Activated naive CD4-positive, alpha-beta T cell treated with anti-CD3 and anti-CD28 coated beads, Interleukin-2, amount 10 ng/mL, durations not matched to agents 7 days and 5 days (primary cell): ENCODE data around the gene SLC2A8.

ENCODE experiments used
- CTCF ChIA-PET: fragments of 350-600 bp; sonication (Branson Sonifier 250); formaldehyde crosslinking; loops from one replicate; lab custom pipeline; 2021; ENCODE audit warnings: antibody characterized with exemption; lab: Charles Lee
- DNase-seq: peaks from one replicate; pipeline ENCODE4 v3.0.0-alpha.2; 2020
- H3K27ac Mint-ChIP-seq: one replicate; pipeline ENCODE4 v1.8.0; 2021; ENCODE audit warnings: mild to moderate bottlenecking, moderate library complexity, mixed read lengths
- H3K27me3 Mint-ChIP-seq: one replicate; pipeline ENCODE4 v1.8.0; 2021; ENCODE audit warnings: mild to moderate bottlenecking, mixed read lengths
- H3K36me3 Mint-ChIP-seq: one replicate; pipeline ENCODE4 v1.8.0; 2021; ENCODE audit warnings: mixed read lengths
- H3K4me1 Mint-ChIP-seq: one replicate; pipeline ENCODE4 v1.8.0; 2021; ENCODE audit warnings: mixed read lengths
- H3K4me3 Mint-ChIP-seq: one replicate; pipeline ENCODE4 v1.8.0; 2021; ENCODE audit warnings: mild to moderate bottlenecking, moderate library complexity, mixed read lengths
- H3K9me3 Mint-ChIP-seq: one replicate; pipeline ENCODE4 v1.8.0; 2021; ENCODE audit warnings: mixed read lengths

Gene SLC2A8, protein sequence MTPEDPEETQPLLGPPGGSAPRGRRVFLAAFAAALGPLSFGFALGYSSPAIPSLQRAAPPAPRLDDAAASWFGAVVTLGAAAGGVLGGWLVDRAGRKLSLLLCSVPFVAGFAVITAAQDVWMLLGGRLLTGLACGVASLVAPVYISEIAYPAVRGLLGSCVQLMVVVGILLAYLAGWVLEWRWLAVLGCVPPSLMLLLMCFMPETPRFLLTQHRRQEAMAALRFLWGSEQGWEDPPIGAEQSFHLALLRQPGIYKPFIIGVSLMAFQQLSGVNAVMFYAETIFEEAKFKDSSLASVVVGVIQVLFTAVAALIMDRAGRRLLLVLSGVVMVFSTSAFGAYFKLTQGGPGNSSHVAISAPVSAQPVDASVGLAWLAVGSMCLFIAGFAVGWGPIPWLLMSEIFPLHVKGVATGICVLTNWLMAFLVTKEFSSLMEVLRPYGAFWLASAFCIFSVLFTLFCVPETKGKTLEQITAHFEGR

GRCh38 chr9:127396808-127397645 lies at the start of gene SLC2A8:
Gene SLC2A8, plus strand, starts transcription at chr9:127397169. Its CDS starts 62 bp downstream, at chr9:127397231.
- Mint-ChIP-seq H3K27me3 (peaks cover 100% of the 10 kb centered on the region), H3K9me3 (no peaks in the 10 kb centered on the region), H3K27ac (no peak within 1 kb of the TSS), H3K36me3 (no peaks in the 10 kb centered on the region), H3K4me3 (peak within 1 kb of the TSS; percentile 44), H3K4me1 (peaks cover 17% of the 10 kb centered on the region)
- peak; percentile 93 for DNase-seq
- CTCF ChIA-PET: interaction anchor here (1.2 to 1.9 kb wide), 4 partner anchors 27 to 182 kb away, joined by 3 to 15 read pairs (median 5); partner anchors contain the start of gene RPL12

DNA sequence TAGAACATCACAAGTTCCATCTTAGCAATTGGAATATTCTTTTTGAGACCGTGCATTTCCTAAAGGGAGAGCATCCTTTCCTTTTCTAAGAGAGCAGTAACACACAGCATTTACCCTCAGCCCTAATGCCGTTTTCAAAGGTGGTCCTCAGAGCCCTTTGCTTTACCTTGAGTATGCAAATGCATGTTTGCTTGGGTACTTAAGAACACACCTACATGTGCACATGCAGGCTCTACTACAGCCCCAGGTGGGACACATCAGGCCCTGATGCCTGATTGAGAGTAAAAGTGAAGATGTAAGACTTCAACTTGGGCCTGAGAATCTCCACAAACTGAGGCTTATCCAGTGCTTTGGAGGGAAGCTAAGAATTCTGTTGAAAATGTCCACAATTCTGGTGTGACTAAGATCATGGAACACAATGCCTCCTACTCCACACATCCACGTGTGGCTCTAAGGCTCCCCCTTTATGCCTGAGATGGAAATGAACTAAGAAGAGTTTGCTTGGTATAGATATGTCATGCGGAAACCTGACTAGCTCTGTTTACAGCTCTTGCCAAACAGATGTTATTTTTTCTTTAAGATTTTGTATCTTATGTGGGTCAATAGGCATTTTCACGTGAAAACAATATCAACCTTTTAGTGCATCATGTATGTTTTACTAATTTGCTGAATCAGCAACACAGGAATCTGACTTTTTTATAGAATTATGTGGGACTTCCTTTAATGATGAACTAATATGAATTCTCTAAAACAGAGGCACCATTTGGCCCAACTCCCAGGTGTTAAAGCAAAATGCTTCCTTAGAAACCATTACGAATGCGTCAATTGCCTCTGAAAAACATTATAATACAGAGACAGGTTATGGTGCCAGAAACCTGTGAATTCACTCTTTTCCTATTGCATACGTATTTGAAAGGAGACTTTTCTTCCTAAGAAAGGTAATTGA lies 48.9 kb upstream of the SLC2A8 start:
- Mint-ChIP-seq H3K9me3 (no peaks in the 10 kb centered on the region), H3K4me1 (no peaks in the 10 kb centered on the region), H3K4me3 (no peak overlapping the region), H3K36me3 (no peaks in the 10 kb centered on the region), H3K27ac (no peak overlapping the region), H3K27me3 (peaks cover 30% of the 10 kb centered on the region)
- CTCF ChIA-PET: no interaction called here
- no peak for DNase-seq

DNA sequence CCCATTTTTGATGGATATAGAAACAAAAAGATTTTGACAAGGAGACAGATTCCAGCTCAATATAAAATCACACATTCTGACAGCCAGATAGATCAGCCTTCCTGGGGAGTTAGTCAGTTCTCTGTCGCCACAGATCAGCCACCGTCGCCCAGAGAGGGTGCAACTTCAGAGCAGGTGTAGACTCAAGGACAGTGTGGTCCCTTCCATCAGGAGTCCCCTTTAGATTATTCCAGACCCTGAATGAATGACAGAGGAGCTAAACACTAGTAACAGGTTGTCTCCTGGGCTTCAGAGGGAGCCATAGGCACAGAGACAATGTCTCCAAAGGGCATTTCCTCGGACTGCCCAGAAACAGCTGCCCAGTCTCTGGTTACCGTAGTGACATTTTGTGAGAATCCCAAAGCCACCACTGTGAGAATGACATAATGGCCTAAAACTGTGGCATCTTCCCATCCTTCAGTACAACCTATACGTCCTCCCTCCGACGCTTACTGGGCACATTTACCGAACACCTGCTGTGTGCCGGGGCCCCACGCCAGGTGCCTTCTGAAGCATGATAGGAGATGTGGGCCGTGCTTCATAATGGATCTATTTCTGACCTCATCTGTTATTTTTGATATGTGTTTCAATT lies 47.4 kb upstream of the SLC2A8 start:
- Mint-ChIP-seq H3K4me3 (no peak overlapping the region), H3K9me3 (no peaks in the 10 kb centered on the region), H3K27ac (no peak overlapping the region), H3K27me3 (peaks cover 37% of the 10 kb centered on the region), H3K36me3 (no peaks in the 10 kb centered on the region), H3K4me1 (no peaks in the 10 kb centered on the region)
- CTCF ChIA-PET: no interaction called here
- DNase-seq: no peak

DNA sequence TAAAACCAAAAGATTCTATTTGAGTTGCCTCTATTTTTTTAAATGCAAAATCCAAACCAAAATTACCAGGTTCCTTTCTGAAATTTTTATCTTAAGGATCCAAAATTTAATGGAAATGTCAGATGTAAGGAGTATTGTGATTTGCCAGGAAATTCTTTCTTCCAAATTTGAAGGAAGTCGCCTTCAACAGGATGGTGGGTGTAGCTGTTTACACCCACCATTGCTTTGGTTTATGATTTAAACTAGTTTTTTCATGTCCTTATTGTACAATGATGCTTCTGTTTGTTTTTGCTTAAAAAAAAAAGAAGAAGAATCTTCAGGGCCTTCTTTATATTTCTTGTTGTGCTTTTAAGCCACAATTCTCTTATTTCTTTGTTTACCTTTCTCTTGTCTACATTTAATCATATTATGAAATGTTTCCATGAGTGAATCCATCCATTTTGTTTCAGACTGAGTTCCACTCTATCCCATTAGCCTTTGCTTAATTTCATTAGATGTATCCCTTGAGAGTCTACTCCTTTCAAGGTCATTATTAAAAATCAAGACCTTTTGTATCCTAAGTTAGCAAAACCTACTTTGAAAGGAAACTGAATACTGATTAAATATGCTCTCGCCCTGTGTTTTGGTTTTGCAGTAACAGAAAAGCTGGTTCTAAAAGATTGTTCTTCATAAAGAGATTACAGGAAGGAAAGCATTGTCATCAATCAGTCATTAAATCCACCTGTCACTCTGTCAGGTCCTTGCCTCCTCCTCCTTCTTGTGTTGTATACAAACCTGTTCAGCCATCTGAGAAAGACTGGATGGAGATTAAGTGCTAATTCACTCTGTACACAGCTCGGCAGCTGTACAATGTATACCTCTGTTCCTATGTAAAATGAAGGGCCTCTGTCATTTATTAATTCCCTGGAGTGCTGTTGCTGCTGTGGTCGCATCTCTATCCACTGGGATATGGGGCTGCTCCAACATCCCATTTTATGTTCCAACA lies 45.5 kb upstream of the SLC2A8 start:
- no peak overlapping the region for H3K4me3 Mint-ChIP-seq
- CTCF ChIA-PET: no interaction called here
- peaks cover 49% of the 10 kb centered on the region for H3K27me3 Mint-ChIP-seq
- no peaks in the 10 kb centered on the region for H3K36me3 Mint-ChIP-seq
- H3K27ac Mint-ChIP-seq: no peak overlapping the region
- no peaks in the 10 kb centered on the region for H3K9me3 Mint-ChIP-seq
- DNase-seq: no peak
- H3K4me1 Mint-ChIP-seq: no peaks in the 10 kb centered on the region

GRCh38 chr9:127353882-127354281 lies 43.1 kb upstream of the SLC2A8 start:
- H3K4me1 Mint-ChIP-seq: no peaks in the 10 kb centered on the region
- CTCF ChIA-PET: no interaction called here
- H3K9me3 Mint-ChIP-seq: no peaks in the 10 kb centered on the region
- H3K27me3 Mint-ChIP-seq: peaks cover 53% of the 10 kb centered on the region
- no peak overlapping the region for H3K27ac Mint-ChIP-seq
- DNase-seq: no peak
- H3K36me3 Mint-ChIP-seq: no peaks in the 10 kb centered on the region
- no peak overlapping the region for H3K4me3 Mint-ChIP-seq

- CTCF ChIA-PET: interaction anchor here (0.8 kb wide), 1 partner anchor 142 kb away, joined by 4 read pairs; no protein-coding TSS in a partner anchor
- DNase-seq: no peak
Observed at GRCh38 chr9:127356906-127357305, 40.1 kb upstream of the SLC2A8 start.

DNA sequence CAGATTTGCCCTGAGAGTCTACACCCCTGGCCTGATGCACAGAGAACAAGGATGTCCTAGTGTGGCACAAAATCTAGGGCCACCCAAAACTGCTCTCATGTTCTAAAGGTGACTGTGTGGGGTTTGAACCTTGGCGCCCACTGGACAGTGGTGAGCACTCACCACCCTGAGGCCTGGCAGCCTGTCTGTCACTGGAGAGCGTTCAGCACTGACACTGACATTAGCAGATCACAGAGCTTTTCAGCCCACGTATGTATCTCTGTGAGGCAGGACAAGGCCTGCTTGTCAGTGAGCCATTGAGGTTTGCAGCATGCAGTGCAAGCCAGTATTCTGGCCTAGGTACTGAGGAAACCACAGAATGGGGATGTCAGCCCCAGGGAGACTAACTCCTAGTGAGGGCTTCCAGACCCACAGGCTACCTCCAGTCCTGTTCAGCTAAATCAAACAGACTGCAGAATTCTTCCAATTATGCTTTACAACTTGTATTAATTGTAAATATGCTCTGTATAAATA lies 38.9 kb upstream of the SLC2A8 start:
- Mint-ChIP-seq H3K4me3 (no peak overlapping the region), H3K9me3 (no peaks in the 10 kb centered on the region)
- CTCF ChIA-PET: no interaction called here

More at GRCh38 chr9:127356906-127357305, 40.1 kb upstream of the SLC2A8 start:
- Mint-ChIP-seq H3K27me3 (peaks cover 64% of the 10 kb centered on the region), H3K36me3 (no peaks in the 10 kb centered on the region), H3K4me1 (peaks cover 7% of the 10 kb centered on the region), H3K4me3 (no peak overlapping the region), H3K27ac (no peak overlapping the region), H3K9me3 (no peaks in the 10 kb centered on the region)

DNA sequence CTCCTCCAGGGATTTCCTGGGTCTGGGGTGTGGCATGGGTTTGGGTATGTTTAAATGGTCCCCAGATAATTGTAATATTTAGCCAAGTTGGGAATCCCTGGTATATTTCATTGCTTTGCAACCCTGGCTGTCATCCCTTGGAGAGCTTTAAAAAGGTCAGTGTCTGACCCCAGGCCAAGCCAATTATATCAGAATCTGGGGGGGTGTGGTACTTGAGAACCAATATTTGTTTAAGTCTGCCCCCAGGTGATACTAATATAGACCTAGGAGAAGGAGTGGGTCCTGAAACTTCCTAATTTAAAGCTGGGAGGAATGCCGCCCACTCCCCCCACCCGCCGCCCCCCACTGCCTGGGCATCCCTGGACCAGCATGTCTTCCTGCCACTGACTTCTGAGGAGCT lies 38.2 kb upstream of the SLC2A8 start:
- Mint-ChIP-seq H3K9me3 (no peaks in the 10 kb centered on the region), H3K4me3 (no peak overlapping the region), H3K27ac (no peak overlapping the region), H3K36me3 (no peaks in the 10 kb centered on the region), H3K27me3 (peaks cover 64% of the 10 kb centered on the region), H3K4me1 (peaks cover 7% of the 10 kb centered on the region)
- CTCF ChIA-PET: no interaction called here
- DNase-seq: no peak

More for the DNA sequence above, 38.9 kb upstream of the SLC2A8 start:
- Mint-ChIP-seq H3K27ac (no peak overlapping the region), H3K27me3 (peaks cover 63% of the 10 kb centered on the region), H3K36me3 (no peaks in the 10 kb centered on the region), H3K4me1 (peaks cover 7% of the 10 kb centered on the region)
- DNase-seq: no peak

GRCh38 chr9:127360250-127360649 lies 36.7 kb upstream of the SLC2A8 start:
- no peak for DNase-seq
- Mint-ChIP-seq H3K36me3 (no peaks in the 10 kb centered on the region), H3K4me1 (peaks cover 7% of the 10 kb centered on the region), H3K9me3 (no peaks in the 10 kb centered on the region), H3K27me3 (peaks cover 59% of the 10 kb centered on the region), H3K27ac (no peak overlapping the region), H3K4me3 (no peak overlapping the region)
- CTCF ChIA-PET: interaction anchor here (0.9 kb wide), 1 partner anchor 28 kb away, joined by 3 read pairs; no protein-coding TSS in a partner anchor

DNA sequence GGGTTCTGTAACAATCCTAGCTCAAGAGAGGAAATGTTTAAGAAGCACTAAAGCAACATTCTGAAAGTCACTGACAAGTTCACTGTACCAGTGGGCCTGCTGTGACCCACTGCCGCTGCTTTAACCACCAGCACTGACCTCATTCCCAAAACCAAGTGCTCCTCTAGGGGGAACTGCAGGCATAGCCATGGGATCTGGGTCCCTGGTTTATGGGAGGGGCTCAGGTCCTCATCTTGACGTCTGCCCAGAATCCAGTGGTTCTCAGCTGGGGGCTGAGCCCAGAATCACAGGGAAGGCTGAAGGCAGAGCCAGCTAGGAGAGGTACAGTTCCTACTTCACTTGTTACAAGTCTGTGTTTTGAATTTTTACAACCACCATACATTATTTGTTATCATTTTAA lies 36.1 kb upstream of the SLC2A8 start:
- CTCF ChIA-PET: interaction anchor here (0.7 to 0.9 kb wide), 2 partner anchors 27 to 80 kb away, joined by 3 read pairs; no protein-coding TSS in a partner anchor
- DNase-seq: no peak
- no peaks in the 10 kb centered on the region for H3K9me3 Mint-ChIP-seq
- no peaks in the 10 kb centered on the region for H3K36me3 Mint-ChIP-seq
- no peak overlapping the region for H3K4me3 Mint-ChIP-seq
- peaks cover 7% of the 10 kb centered on the region for H3K4me1 Mint-ChIP-seq
- H3K27me3 Mint-ChIP-seq: peaks cover 54% of the 10 kb centered on the region
- H3K27ac Mint-ChIP-seq: no peak overlapping the region

GRCh38 chr9:127361561-127361960 lies 35.4 kb upstream of the SLC2A8 start:
- CTCF ChIA-PET: interaction anchor here (0.7 kb wide), 1 partner anchor 81 kb away, joined by 3 read pairs; no protein-coding TSS in a partner anchor
- no peak overlapping the region for H3K4me3 Mint-ChIP-seq
- no peaks in the 10 kb centered on the region for H3K36me3 Mint-ChIP-seq
- no peaks in the 10 kb centered on the region for H3K9me3 Mint-ChIP-seq
- DNase-seq: no peak
- peaks cover 7% of the 10 kb centered on the region for H3K4me1 Mint-ChIP-seq
- no peak overlapping the region for H3K27ac Mint-ChIP-seq
- H3K27me3 Mint-ChIP-seq: peaks cover 53% of the 10 kb centered on the region

GRCh38 chr9:127362829-127363228 lies 34.1 kb upstream of the SLC2A8 start:
- no peak for DNase-seq
- no peak overlapping the region for H3K4me3 Mint-ChIP-seq
- H3K36me3 Mint-ChIP-seq: no peaks in the 10 kb centered on the region
- H3K4me1 Mint-ChIP-seq: peaks cover 7% of the 10 kb centered on the region
- H3K27ac Mint-ChIP-seq: no peak overlapping the region
- H3K9me3 Mint-ChIP-seq: no peaks in the 10 kb centered on the region
- CTCF ChIA-PET: no interaction called here
- peaks cover 50% of the 10 kb centered on the region for H3K27me3 Mint-ChIP-seq
